ENCODE results near the gene CCDC197.

DNA sequence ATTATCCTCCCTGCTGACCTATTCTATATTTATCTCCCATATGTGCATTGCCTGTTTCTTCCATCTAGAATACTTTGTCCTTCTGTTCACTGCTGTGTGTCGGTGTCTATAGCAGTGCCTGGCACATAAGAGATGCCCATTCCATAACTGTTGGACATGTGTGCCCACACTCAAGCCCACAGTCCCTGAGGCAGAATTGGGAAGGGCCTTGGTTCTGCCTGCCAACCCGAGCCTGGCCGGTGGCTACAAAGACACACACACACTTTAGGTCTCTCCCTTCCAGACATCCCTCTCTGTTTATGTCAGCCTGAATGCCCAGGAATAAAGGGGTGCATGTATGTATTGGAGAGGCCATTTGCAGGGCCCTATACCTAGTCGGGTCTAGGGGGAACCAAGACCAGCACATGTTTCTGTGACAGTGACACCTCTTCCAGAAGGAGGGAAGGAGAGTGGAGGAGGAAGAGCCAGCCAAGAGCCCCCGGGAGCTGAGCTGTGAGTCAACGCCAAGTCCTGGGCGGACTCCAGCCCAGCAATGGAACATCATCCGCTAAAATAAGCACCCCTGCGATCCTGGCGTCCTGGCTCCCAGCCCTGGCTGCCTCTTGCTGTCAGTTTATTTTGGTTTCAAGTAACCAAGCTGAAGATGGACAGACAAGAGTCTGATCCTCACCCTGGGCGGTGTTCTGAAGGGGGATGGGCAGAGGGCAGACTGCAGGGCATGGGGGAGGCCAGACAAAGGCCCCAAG is 16.5 kb upstream of the CCDC197 start:
- TF ChIP-seq, protein P1, sequence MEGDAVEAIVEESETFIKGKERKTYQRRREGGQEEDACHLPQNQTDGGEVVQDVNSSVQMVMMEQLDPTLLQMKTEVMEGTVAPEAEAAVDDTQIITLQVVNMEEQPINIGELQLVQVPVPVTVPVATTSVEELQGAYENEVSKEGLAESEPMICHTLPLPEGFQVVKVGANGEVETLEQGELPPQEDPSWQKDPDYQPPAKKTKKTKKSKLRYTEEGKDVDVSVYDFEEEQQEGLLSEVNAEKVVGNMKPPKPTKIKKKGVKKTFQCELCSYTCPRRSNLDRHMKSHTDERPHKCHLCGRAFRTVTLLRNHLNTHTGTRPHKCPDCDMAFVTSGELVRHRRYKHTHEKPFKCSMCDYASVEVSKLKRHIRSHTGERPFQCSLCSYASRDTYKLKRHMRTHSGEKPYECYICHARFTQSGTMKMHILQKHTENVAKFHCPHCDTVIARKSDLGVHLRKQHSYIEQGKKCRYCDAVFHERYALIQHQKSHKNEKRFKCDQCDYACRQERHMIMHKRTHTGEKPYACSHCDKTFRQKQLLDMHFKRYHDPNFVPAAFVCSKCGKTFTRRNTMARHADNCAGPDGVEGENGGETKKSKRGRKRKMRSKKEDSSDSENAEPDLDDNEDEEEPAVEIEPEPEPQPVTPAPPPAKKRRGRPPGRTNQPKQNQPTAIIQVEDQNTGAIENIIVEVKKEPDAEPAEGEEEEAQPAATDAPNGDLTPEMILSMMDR (IDR thresholded peaks at IDR 0.05; ENCODE audit: insufficient read depth, low read length, poor library complexity, severe bottlenecking), result no peak
- TF ChIP-seq EZH2phosphoT487 (conservative IDR thresholded peaks at IDR 0.05; ENCODE audit: low read length), result no peak

All from SU-DHL-6 (cell line).